ENCODE results near the gene PTH1R.

PTH1R gene

DNA sequence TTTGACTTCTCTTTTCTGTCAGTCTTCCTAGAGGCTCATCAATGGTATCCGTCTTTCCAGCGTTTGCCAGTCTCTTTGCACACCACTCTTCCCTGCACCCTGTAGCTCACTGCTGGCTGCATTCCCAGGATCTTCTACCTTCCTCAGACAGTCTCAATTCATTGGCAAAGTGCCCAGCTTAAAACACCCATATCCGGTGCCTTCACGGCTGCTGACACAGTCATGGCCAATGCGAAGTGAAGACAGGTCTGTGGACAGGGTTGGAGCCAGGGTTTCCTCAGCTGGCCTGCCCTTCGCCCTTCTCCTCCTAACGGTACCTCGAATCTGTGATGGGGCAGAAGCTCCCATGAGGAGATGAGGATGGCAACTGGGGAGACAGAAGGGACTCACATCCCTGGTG is 36.1 kb downstream of the PTH1R start:
- DNase-seq (ENCODE audit: low read depth), result no peak

DNA sequence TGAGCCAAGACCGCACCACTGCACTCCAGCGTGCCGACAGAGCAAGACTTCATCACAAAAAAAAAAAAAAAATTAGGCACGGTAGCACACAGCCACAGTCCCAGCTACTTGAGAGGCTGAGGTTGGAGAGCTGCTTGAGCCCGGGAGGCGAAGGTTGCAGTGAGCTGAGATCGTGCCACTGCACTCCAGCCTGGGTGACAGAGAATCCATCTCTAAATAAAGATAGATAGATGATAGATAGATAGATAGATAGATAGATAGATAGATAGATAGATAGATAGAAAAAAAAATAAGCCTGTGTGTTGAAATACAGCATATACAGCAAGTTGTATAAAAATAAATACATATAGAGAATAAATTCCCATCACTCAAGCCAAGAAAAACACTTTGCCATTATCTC is 37.3 kb downstream of the PTH1R start:
- no peak for DNase-seq (ENCODE audit: low read depth)

DNA sequence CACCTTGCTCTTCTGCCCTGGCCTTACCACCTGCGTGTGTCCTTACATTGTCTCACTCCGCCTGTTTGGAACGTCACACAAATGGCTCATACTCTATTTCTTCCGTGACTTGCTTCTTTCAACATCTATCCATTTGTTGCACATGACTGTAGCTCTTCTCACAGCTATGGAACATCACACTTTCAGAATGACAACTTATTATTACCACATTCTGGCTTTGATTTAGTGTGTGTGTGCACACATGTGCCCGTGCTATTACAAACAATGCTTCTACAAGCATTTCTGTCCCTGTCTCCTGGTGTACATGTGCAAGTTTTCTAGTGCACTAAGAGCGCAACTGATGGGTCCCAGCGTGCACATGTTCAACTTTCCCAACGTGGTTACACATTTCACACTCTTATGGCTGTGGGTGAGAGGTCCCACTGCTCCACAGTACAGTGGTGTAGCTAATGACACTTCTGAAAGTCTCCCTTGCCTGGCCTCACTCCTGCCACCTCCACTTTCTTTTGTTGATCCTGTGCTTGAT is 37.8 kb downstream of the PTH1R start:
- no peak for DNase-seq (ENCODE audit: low read depth)

DNA sequence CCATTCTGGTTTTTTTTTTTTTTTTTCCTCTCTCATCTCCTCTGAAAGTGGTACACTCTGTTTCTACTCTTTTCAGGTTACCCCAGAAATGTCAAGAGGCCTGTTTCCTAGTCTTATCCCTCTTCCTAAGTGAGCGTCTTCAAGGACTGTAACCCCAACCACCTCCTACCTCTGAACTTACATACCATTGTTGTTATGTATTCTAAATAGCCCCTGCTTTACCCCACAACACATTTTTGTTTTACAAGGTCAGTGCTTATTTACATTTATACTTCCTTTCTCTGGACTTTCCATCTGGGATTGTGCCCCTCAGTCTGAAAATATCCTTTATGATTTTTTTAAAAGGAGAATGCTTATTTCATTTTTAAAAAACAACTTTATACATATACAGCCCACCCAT is 38.8 kb downstream of the PTH1R start:
- DNase-seq (ENCODE audit: low read depth), result no peak

DNA sequence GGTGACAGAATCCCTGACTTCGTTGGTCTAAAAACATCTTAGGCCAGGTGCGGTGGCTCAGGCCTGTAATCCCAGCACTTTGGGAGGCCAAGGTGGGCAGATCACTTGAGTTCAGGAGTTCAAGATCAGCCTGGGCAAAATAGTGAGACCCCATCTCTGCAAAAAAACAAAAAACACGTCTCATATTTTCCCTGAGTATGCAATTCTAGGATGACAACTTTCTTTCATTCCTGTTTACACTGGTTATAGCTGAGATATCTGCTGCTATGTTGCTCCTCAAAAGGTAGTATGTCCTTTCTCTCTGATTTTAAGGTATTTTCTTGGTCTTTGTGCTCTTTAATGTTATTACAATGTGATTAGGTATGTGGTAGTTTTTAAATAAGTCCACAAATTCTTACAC is 39.3 kb downstream of the PTH1R start:
- DNase-seq (ENCODE audit: low read depth), result no peak

DNA sequence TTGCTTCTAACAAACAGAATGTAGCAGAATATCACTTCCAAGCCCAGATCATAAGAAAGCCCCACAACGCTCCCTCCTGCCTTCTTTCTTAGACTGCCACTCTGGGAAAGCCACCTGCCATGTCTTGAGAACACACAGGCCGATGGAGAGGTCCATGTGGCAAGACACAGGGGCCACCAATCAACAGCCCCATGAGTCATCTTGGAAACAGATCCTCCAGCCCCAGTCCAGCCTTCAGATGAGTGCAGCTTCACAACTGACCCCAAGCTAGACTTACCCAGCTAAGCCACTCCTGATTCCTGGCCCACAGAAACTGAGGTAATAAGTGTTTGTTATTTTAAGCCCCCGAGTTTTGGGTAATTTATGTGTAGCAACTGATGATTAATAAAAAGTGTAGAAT is 39.7 kb downstream of the PTH1R start:
- DNase-seq (ENCODE audit: low read depth), result no peak

DNA sequence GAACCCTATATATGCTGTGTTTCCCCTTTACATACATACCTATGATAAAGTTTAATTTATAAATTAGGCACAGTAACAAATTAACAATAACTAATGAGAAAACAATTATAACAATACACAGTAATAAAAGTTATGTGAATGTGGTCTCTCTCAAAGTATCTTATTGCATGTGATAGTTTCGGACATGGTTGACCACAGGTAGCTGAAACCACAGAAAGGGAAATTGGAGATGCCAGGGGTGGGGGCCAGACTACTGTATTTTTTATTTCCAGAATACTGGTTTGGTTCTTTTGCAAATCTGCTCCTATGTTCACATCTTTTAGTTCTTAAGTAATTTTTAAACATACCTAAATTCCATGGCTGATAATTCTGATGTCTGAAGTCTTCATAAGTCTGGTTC is 40.7 kb downstream of the PTH1R start:
- no peak for DNase-seq (ENCODE audit: low read depth)

DNA sequence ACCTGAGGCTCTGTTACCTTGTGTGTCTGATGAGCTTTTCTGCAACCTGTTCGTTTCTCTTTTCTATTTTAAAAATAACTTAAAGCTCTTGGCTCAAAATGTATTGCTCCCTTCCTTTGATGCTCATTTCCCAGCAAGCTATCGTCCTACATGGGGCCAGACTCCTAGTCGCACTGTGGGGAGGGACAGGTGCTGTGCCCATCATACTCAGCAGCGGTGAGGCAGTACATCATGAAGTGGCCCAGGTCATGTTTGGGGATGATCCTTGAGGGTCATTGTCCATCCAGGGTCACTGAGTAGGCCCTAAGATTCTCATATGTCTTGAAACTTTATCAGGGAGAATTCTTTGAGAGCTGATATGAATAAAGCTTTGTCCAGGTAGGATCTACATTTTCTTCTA is 41.1 kb downstream of the PTH1R start:
- DNase-seq (ENCODE audit: low read depth), result no peak

DNA sequence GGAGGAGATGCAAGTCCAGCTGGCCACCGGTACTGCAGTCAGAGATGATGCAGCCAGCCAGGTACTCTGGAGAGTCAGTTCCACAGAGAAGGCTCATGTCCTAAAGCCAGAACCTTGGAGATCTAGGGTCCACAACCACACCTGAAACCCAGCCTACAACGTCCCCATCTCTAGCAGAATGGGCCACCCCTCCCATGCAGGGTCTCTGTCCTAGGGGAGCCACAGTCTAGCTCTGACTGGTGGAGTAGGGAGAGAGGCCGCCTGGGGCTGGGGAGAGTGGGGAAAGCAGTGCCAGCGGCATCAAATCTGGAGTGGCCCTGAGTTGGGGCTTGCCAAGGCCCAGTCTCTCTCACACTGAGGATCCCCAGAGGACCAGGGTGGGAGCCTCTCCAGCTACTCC is 43.5 kb downstream of the PTH1R start:
- DNase-seq (ENCODE audit: low read depth), result no peak

DNA sequence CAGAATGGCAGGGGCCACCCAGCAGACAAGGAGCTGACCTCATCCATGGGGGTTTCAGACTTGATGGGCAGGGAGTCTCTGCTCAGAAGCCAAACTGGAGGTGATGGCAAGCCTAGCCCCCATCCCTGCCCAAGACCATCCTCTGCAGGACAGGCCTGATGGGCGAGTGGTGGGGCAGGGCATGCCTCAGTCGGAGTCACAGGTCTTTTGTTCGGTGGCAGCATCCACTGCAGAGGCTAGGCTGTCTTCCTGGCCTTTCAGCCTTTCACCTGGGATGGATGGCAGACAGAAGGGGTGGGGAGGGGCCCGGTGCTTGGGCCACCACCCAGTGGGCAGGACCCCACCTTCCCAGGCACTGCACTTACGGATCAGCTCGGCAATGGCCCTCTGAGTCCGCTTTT is 44.4 kb downstream of the PTH1R start:
- DNase-seq (ENCODE audit: low read depth), result no peak

DNA sequence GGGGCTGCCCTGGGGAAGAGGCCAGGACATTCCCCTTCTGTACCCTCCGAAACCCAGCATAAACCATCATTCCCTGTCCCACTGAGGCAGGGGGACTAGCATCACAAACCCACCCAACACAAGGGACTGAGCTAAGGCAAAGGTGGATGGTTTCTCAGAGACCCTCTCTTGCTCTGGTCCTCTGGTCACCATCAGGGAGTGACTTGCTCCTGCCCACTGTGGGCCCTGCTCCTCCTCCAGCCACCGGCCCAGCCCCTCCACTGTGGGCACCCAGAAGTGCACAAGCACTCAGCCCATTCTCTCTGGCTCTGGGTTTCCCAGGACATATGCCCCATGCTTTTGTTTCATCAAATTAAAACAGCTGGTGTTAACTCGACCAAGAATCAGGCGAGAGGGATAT is 44.9 kb downstream of the PTH1R start:
- no peak for DNase-seq (ENCODE audit: low read depth)

DNA sequence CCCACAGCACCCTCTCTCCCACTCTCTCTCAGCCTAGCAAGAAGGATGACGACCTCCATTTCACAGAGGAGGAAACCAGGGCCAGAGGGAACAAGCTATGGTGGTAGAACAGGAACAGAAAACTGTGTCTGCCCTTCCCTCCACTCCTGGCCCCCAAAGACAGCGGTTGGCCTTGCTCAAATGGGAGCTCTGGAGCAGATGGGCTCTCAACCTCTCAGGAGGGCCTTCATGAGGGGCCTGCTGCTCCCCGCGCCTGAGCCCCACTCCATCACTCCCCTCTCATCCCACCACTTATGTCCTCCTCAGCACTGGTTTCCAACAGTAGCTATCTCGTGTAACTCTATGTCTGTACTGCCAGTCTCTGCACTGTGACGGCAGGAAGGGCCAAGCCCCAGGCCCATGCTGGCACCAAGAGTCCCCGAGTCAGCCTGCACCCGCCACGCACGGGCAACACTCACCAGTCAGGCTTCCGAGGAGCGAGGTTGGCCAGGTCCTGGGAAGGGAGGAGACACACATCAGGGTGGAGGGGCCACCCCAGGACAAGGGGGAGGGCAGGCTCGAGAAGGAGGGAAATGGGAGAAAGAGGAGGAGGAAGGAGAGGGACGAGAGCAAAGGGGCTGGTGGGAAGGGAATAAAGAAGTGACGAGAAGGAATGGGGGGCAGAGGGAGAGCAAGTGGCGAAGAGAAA is 45.5 kb downstream of the PTH1R start:
- DNase-seq (ENCODE audit: low read depth), result no peak

DNA sequence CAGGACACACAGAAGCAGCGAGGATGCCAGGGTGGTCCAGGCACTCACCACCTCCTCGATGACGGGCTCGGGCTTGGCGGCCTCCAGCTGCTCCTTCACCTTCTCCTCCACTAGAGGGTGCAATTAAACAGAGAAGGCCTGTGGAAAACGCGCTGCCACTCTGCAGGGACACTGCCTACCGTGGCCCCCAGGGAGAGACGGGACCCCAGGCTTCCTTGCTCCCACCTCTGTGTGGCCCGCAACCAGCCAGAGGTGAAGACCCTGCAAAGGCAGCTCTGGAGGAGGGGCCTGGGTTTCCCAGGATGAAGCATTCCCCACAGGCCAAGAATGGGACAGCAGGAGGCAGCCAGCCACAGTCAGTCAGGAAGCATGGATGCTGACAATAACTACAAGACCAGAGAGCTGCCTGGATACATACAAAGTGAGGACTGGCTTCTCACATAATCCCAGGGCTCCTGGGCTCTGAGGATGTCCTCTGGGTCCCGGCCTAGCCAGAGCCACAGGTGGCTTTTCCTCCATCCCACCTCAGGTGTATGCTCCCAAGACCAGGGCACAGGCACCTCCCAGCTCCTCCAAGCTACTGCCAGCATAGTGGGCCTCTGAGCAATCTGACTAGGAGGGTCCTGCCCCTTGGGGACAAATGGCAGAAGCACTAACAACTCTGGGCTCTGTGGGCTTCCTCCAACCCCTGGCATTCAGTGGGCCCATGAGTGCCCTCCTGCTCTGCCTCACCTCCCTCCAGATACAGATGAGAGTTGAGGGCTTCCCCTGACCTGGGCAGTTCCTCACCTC is 46.2 kb downstream of the PTH1R start:
- no peak for DNase-seq (ENCODE audit: low read depth)

DNA sequence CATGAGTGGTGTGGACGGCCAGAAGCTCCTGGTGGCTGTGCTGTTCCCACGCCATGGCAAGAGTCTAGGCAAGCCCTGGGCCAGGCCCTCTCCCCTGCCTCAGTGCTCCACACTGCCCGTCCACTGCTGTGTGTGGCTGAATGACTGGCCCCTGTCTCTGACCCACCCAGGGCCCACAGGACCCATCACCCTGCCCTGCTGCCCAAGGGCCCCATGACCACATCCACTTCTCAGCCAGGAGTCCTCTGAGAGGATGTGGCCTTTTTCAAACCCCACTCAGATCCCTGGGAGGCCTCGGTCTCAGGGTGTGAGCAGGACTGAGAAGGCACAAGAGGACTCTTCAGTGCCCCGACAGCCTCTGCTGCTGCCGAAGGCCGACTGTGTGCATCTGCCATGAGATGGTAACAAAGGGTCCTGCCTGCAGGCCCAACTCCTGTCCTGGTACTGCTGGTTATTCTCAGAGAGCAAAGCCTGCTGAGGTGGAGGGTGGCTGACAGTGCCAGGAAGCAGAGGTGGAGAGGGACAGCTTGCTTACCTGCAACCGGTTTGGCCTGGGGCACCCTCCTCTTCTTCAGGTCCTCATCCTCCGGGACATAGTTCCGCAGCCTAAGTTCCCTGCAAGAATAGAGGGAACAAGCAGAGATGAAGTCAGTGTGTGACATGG is 47.5 kb downstream of the PTH1R start:
- DNase-seq (ENCODE audit: low read depth), result no peak

DNA sequence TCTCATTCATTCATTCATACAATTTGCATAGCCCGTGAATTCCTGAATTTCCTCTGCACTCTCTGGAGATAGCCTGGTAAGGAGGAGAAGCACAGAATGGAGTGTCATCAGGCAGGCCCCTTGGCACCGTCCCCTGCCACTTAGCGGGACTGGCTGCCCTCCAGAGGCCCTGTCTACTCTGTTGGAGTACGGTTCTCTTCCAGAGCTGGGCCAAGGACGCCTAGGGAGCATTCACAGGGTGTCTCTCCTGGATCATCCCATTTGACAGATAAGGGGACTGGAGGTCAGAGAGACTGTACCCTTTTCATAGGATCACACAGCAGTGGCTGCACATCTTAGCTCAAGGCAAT is 48.0 kb downstream of the PTH1R start:
- no peak for DNase-seq (ENCODE audit: low read depth)

DNA sequence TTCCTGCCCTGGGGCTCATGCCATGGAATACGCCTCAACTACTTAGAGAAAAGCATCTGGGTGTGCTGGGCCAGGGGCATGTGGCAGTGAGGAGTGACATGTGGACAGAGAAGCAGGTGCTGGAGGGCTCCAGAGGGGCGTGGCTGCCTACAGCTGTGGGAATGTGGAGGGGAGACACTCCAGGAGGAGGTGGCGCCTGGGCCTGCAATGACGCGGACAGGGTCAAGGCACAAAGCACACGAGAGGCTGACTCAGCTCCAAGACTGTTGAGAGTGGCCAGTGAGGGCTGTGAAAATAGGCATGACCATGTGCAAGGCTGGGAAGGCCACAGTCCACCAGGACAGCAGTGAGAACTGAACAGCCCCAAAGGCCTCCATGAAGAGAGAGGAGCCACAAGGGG is 48.5 kb downstream of the PTH1R start:
- no peak for DNase-seq (ENCODE audit: low read depth)

DNA sequence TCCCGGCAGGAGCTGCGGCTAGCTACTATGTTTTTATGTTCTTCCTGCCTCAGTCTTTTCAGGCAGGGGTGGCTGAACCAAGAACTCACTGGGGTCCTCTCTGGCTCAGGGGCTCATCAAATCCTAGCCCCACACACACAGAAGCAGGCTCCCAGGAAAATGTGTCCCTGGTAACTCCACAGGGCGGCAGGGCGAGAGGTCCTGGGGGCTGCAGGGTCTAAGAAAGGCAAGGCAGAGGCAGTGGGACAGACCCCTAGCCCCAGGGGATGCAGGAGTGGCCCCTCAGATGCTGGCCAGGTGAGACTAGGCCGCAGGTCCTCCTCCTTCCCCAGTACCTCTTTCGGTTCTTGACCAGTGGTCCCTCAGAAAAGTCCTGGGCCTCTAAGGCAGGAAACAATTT is 48.9 kb downstream of the PTH1R start:
- DNase-seq (ENCODE audit: low read depth), result no peak

DNA sequence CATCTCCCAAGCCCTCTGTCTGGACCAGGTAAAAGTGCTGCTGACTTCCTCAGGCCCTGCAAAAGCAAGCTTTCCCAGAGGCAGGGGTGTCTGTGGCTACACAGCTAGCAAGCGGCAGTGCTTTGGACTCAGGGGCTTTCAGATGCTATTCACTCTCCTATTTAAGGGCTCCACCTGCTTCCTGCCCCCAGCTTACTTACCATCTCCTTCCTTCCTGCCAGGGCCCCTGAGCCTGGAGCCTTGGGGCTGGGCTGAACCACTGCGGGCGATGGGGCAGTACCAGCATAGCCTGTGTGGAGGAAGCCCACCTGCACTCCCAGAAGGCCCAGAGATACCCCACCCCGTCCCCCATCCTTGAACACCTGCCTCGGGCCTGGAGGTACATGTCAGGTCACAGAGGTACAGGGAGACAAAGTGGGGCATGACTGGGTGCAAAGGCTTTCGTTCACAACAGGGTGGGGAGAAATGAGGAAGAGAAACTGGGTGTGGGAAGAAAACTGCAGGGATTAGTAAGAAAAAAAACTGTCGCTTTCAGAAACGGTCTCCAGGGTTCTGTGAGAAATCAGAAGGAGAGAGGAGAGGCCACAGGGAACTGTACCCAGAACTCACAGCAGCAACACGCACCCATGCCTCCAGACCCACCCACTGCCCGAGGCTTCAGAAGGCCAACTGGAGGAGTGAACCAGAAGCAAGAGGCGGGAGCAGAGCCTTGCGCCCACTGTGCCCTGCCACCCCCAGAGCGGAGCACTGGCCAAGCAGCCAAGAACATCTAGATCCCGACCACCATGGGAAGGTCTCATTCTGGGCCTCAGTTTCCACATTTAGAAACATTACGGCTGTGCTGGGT is 49.6 kb downstream of the PTH1R start:
- DNase-seq (ENCODE audit: low read depth), result no peak

DNA sequence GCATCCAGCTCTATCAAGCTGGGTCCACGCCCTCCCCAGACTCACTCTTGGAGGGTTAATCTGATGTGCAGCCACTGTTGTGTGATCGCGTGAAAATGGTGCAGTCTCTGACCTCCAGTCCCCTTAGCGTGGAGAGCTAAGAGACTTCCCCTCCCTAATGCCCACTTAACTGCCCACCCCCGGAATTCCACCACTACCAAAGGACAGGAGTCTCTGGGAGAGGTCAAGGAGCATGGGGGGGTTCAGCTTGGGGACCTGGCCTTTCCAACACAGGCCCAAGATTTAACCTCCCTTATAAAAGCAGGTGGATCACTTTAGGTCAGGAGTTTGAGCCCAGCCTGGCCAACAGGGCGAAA is 50.2 kb downstream of the PTH1R start:
- DNase-seq (ENCODE audit: low read depth), result no peak

DNA sequence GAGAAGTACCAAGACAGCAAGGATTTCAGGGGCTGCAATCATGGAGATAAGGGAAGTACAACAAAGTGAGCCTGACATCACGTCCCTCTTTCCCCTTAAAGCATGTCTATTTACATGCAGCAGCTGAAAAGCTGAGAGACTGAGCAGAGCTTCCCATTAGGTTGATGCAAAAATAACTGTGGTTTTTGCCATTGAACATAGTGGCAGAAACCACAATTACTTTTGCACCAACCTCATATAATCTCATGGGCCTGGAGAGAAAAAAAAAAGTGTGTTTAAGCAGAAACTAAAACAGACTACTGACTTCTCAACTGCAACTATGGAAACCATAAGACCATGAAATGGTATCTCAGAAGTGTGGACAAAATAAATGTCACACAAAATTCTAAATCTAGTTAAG is 50.8 kb downstream of the PTH1R start:
- DNase-seq (ENCODE audit: low read depth), result no peak

DNA sequence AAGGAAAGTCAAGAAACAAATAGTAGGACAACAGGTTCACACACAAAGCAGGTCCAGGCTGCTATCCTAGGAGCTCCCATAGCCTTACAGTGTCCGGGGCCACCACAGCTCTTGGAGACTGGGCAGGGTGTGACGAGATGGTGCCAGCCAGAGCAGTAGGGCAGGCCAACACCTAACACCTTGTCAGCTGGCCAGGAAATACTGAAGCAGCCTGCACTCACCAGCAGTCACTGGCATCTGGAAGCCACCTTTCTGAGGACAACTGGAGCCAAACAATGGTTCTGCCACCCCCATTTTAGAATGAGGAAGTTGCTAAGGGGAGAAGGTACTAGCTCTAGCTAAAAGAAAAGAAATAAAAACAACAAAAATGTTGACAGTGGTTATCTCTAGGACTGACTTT is 51.8 kb downstream of the PTH1R start:
- no peak for DNase-seq (ENCODE audit: low read depth)

DNA sequence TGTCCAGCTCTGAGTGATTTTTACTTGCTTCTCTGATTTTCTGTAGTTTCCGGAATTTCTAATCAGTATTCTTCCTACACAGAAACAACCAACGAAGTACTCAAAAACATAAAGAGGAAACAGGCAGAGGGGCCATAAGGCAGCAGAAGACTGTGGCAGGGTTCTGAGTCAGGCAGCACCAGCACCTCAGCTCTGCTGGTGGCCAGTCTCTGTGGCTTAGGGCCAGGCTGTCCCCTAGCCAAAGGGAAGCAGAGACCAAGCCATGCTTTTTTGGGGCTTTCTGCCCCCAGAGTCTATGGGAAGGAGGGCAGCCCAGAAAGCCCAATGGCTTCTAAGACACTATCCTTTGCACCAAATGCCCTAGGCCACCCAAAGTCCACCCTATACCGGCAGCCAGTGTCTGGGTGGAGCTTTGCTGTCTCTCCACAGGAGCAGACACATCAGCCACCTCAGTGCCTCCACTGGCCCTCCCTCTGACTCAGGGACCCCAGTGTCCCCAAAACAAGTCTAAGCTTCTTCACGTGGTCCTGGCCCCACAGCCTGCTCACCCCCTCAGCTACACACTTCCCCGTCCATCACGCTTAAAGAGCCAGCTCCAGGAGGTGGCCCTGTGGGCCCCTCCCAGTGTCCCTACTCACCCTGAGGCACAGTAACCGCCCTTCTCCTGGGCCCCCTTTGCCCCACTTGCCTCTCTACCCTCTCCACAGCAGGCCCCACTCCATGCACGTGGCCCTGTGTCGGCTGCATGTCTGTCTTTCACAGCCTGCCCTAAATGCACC is 52.8 kb downstream of the PTH1R start:
- DNase-seq (ENCODE audit: low read depth), result no peak
